NK-92 (cell line): ENCODE measurements around the gene PGBD4.
"Not testable (repeated sequence)": the region's sequence is repeated elsewhere in the genome, so short reads cannot be mapped to it uniquely, and the experiment has no call there.

Source experiments
- DNase-seq: peaks from one replicate; lab custom pipeline; 2025; ENCODE audit not compliant: unreplicated experiment; lab: John Stamatoyannopoulos, UW

The PGBD4 gene

DNA sequence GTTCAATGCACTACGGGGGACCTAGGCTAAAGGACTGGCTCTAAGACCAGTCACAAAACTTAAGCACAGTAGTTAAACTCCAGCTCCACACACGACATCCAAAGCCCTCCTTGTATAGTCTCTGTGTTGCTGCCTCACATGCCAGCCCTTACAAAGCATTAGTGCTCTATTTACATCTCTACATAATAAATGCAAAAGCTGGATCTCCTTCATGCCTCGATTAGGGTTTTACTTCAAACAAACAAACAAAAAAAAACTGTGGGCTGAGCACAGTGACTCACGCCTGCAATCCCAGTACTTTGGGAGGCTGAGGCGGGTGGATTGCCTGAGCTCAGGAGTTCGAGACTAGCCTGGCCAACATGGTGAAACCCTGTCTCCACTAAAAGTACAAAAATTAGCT lies 9.6 kb downstream of the PGBD4 start:
- no peak for DNase-seq

DNA sequence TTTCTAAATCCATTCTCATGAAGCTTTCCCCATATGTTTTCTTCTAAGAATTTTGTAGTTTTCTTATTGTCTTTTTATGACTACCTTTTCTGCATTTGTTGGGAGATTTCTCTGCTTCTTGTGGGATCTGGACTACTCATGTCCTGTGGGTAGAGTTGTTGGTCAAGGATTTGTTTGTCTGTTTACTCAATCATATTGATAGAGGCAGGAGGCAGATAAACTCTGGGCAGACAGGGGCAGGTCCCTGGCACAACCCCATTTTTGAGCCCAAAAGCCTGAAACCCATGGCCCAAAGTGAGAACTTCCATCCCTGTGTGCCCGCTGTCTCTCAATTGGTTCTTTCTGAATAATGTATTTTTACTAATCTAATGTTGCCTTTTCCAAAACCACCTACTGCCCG lies 12.3 kb downstream of the PGBD4 start:
- no peak for DNase-seq

DNA sequence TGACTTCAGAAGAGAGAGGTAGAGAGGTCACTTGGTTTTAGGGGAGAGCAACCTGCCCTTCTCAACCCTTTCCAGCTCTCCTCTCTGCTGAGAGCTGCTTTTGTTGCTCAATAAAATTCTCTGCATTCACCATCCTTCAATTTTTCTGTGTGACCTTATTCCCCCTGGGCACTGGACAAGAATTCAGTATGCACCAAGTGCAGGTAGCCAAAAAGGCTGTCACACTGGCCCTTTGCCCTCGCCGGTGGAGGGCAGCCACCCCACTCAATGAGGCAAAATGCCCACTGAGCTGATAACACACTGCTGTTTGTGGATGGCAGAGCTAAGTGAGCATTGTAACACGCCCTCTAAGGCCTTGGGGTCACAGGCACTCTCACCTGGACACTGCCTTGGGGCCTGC lies 12.9 kb downstream of the PGBD4 start:
- no peak for DNase-seq

DNA sequence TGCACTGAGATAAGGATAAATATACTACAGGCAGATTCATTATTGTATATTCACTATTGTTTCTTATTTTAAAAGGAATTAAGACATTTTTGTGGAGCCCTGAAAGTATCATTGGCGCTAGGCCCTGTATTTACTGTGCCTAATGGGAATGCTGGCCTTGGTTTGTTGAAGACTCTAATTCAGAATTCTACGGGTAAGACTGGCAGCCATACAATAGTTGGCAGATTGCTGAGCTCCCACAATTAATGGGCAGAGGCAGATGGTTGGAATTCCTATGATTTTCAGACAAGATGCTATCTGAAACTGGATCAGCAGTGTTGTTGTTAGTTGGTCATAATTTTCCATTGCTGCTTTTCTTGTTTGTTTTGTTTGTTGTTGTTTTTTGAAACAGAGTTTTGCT lies 14.7 kb downstream of the PGBD4 start:
- DNase-seq = no peak

DNA sequence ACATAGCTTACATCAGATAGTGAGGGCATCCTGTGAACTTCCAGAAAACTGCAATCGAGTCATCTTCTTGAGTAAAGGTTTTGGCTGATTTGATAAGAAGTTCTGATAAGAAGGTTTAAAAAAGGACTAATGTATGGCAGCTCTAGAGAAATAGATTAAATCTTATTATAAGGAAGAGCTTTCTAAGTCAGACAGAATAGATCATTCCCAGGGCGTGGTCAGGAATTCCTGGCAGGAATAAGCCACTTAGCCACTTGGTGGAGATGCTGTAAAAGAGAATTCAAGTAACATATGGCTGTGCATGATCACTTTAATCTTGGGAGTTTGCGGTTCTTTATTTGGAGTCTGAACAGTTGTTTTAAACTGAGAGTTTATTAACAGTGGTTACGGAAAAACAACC lies 17.4 kb downstream of the PGBD4 start:
- no peak for DNase-seq

DNA sequence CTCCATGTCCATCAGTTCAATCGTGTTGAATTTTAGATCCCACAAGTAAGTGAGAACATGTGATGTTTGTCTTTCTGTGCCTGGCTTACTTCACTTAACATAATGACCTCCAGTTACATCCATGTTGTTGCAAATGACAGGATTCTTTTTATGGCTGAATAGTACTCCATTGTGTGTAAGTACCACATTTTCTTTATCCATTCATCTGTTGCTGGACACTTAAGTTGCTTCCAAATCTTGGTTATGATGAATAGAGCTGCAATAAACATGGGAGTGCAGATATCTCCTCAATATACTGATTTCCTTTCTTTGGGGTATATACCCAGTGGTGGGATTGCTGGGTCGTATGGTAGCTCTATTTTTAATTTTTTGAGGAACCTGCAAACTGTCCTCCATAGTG lies 18.5 kb downstream of the PGBD4 start:
- not testable (repeated sequence) for DNase-seq

DNA sequence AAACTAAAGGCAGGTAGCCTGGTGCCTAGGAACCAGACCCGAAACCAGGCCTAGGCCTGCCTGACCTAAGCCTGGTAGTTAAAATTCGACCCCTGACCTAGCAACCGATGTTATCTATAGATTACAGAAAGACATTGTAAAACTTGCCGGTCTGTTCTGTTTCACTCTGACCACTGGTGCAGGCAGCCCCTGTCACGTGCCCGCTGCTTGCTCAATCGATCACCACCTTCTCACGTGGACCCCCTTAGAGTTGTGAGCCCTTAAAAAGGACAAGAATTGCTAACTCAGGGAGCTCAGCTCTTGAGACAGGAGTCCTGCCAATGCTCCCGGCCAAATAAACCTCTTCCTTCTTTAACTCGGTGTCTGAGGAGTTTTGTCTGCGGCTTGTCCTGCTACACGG lies 19.9 kb downstream of the PGBD4 start:
- not testable (repeated sequence) for DNase-seq

DNA sequence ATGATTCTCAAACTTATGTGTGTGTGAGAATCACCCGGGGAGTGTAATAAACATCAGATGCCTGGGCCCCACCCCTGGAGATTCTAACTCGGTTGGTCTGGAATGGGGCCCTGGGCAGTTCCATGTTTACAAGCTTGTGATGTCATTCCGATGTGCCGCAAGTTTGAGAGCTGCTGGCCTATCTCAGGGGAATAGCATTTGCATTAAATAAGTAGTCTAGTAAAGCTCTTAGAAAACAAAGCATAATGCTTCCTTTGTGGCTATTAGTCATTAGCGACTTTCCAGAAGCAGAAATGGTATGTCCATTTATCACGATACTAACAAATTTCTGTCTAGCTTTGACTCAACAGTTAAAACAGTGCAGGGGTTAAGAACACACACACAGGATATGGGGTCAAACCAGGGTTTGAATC lies 20.9 kb downstream of the PGBD4 start:
- DNase-seq = no peak

DNA sequence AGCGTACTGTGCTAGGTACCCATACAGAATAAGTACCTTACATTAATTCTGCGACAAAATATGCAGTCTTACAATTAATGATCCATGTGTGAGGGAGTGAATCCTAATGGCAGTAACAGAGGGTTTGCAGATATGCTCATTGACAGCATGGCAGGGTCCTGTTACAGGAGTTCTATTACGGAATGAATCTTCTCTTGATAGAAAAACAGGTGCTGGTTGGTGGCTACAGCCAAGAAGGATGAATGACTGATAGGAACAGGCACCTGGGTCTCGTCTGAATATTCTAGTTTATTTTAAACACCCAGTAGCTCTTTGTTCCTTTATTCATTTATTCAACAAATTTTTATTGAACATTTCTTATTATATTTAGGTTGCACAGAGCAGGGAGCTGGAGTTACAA lies 22.8 kb downstream of the PGBD4 start:
- DNase-seq = no peak

DNA sequence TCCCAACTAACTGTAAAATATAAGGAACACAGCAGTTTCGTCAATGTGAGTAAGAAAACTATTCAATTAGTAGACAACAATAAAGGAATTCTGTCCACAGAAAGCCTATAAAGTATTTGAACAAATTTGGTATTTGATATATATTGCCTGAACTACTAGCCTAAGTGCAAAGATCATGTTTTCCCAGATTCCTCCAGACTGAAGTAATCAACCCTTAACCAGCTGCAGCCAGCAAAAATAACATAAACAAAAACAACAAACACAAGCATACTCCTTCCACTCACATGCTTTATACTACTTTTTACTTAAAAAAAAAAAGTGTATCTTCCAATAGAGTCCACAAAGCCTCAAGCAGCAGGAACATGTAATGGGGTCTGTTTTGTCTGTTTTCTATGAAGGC lies 24.1 kb downstream of the PGBD4 start:
- no peak for DNase-seq

DNA sequence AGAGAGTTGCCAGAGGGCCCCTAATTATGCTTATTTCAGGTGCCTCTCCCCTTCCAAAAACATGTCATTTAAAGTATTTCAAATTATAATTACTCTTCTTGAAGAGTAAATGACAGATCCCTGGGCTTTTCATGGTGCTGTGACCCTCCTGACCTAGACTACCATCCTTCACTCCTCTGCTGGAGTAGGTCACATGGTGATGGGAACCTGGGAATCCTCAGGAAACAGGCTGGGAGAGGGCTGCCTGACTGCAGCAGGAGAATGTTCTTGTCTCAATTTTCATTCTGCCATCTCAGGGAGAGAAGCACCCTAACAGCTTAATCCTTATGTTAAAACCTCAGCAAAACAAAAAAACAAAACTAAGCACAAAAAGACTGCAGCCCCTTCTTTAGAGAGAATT lies 24.6 kb downstream of the PGBD4 start:
- DNase-seq = no peak

DNA sequence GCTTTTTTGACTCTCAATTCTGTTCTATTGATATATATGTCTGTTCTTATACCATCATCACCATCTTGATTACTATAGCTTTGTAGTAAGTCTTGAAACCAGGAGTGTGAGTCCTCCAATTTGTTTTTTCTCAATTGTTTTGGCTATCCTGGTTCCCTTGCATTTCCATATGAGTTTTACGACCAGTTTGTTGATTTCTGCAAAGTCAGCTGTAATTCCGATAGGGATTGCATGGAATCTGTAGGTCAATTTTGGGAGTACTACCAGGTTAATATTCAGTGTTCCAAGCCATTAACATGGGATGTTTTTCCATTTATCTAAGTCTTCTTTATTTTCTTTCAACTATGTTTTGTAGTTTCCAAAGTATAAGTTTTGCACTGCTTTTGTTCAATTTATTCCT lies 27.0 kb downstream of the PGBD4 start:
- no peak for DNase-seq

DNA sequence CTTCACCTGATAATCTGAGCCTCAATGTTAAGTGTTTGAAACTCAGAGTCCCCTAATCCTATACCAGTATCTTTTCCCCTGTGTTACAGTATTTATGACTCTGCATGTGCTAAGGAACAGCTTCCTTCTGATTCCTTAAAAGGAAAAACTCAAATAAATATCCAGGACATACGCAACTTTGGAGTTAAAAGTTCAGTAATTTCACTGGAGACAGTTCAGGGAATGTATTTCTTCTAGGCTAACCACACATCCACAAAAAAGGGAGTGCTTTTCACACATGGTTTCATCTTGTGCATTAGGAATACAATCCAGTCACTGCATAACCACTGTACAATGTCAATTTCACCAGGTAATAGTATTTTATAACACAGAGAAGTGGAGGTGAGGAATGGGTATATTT lies 31.0 kb downstream of the PGBD4 start:
- no peak for DNase-seq

DNA sequence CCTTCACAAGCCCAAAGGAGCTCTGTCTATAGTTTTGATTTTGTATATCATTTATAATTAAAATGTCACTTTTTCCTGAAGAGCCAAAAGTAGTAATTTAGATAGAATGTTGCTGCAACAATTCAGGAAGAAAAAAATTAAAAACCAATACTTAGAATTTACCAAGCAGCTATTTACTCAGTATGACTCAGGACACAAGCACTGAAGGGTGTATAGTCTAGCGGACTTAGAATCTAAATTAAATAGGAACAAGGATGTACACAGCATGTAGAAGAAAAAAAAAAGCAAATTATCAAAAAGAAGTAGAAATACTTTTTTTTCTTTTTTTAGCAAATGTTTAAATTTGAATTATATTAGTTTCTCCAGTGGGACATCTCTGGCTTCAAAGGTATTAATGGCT lies 31.6 kb downstream of the PGBD4 start:
- DNase-seq = no peak

DNA sequence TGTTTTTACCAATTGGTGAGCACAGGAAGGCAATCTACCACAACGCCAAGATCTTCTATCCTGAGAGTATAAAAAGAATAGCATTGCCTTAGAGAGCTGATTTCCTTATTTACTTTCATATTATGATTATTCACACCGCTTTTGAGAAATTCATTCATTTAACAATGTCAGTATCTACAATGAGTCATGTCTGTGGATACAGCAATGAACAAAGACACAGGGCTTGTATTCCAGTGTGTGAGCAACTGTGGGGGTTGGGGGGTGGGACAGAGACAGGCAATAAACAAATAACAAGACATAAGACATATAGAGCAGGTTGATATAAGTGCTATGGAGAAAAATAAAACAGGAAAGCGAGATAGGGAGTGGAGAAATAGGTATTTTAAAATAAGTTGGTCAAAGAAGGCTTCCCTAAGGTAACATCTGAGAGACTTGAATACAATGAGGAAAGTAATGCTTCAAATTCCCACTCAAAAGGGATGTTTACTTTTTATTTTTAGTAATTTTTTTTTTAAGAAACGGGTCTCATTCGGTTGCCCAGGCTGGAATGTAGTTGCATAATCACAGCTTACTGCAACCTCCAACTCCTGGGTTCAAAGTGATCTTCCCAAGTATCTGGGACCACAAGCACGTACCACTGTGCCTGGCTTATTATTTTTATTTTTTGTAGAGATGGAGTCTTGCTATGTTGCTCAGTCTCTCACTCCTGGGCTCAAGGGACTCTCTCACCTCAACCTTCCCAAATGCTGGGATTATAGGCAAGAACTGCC lies 45.7 kb downstream of the PGBD4 start:
- no peak for DNase-seq

DNA sequence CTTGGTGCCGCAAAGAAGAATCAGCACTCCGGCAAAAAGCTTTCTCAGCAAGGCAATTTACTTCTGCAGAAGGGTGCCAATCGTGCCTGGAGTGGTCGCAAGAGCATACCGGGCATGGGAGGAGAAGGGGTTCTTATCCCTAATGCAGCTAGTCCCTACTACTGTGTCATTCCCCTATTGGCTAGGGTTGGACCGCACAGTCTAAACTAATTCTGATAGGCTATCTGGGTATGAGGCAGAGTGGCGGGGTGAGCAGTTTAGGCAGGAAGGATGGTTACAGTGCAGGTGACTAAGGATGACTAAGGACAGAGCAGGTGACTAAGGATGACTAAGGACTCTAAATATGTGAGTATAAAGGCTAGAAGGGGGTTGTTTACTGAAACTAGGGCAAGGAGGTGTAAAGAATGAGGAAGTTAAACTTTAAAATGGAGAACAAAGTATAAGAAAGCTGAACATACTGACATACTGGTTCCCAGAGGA lies 52.9 kb downstream of the PGBD4 start:
- DNase-seq = no peak

DNA sequence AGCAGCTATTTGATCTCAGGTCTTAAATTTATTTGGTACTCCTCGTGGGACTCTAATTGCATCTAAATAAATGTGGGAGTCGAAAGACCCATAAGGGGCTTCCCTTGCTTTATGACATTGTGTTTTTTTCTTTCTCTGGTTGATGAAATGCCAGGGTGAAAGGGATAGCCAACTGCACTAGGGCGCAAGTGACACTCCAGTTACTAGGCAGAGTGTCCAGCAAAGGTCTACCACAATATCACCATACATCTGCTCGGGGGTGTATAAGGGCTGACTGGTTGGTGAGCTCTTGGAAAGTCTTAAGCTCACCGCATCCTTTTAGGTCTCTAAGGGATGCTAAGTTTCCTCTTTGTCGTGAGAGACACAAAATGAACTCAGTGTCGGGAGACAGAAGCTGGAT lies 54.0 kb downstream of the PGBD4 start:
- no peak for DNase-seq
